Naive B cell (primary cell): Measurements from ENCODE around the gene DIP2C. TPM values are rescaled to one million over a fixed set of nuclear protein-coding genes. Genes with fewer than 3 reads are reported as not detected.

Experiments
- ATAC-seq, 2 donors: fragments of 150-1000 bp; cut with Tn5 transposase; 2 replicates each; pipeline ENCODE4 v1.10.0; 2021; ENCODE audit warnings: low read depth in 2 of 2, mild to moderate bottlenecking in 2 of 2, moderate library complexity in 2 of 2
- DNase-seq: peaks from one replicate; pipeline ENCODE4 v3.0.0; 2022
- H3K27ac Mint-ChIP-seq, 6 donors: one replicate each; pipeline ENCODE4 v1.8.0; 2020 to 2022; ENCODE audit warnings: mild to moderate bottlenecking in 6 of 6, mixed read lengths in 6 of 6, moderate library complexity in 5 of 6, inconsistent platforms in 2 of 6
- H3K27me3 Mint-ChIP-seq, 3 donors: one replicate each; pipeline ENCODE4 v1.8.0; 2021 to 2022; ENCODE audit warnings: mixed read lengths in 3 of 3, mild to moderate bottlenecking in 1 of 3
- H3K36me3 Mint-ChIP-seq, 2 donors: one replicate each; pipeline ENCODE4 v1.8.0; 2020 to 2022; ENCODE audit warnings: mixed read lengths in 2 of 2, inconsistent platforms in 1 of 2, mild to moderate bottlenecking in 1 of 2
- H3K4me1 Mint-ChIP-seq, 3 donors: one replicate each; pipeline ENCODE4 v1.8.0; 2020 to 2022; ENCODE audit warnings: mixed read lengths in 3 of 3, inconsistent platforms in 1 of 3, mild to moderate bottlenecking in 1 of 3, moderate library complexity in 1 of 3
- H3K4me3 Mint-ChIP-seq, 8 donors: one replicate each; pipeline ENCODE4 v1.8.0; 2020 to 2022; ENCODE audit warnings: mild to moderate bottlenecking in 8 of 8, mixed read lengths in 8 of 8, moderate library complexity in 8 of 8, inconsistent platforms in 2 of 8
- H3K9me3 Mint-ChIP-seq, 7 donors: one replicate each; pipeline ENCODE4 v1.8.0; 2020 to 2022; ENCODE audit warnings: mixed read lengths in 7 of 7, mild to moderate bottlenecking in 5 of 7, inconsistent platforms in 2 of 7, moderate library complexity in 1 of 7
- polyA plus RNA-seq, 6 donors: library from polyadenylated mRNA; unstranded; fragments of 300-500 nt; fragmentation: Illumina TruSeq; gene quantifications; one replicate each; pipeline ENCODE4 v1.2.3, GENCODE V29; 2021; ENCODE audit warnings: low read depth in 6 of 6

DIP2C gene
- polyA plus RNA-seq, 6 donors from 2014 or later: 0.36 to 1.7 (median 0.78) TPM; not detected in 1

DNA sequence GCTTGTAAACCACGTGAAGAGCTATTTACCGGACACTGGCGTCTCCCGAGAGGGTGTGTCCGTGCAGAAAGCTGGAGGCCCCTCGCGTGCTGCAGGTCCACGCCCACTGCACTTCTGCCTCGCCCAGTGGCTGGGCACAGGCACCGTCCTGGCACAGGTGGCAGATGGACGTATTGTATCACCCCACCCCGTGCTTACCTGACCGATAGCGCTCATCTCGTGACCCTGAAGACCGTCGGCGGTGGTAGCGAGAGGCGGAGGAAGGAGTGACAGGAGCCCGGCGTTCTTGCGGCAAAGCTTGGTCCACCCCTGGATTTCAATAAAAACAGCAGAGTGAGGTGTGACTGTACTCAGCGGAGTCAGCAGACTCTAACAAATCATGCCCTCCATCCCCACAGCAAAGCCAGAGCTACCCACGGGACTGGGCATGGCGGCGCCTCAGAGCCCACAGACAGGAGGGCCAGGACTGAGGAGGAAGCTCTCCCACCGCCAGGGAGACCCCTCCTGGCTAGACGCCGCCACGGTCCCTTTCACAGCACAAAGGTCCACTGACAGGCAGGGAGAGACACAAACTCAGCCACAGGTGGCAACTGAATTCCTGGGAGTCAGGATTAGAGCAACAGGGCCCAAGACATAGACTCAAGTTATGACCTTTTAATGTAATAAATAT lies 217.1 kb downstream of the DIP2C start:
- Mint-ChIP-seq H3K36me3 (peaks cover 6 to 8% of the 10 kb centered on the region in 2 donors), H3K4me1 (peaks cover 3 to 7% (median 5%) of the 10 kb centered on the region in 3 donors), H3K9me3 (peaks cover 0 to 6% (median 0%) of the 10 kb centered on the region in 7 donors), H3K4me3 (no peak overlapping the region), H3K27me3 (peaks cover 0 to 4% (median 0%) of the 10 kb centered on the region in 3 donors), H3K27ac (no peak overlapping the region)
- ATAC-seq (no peak), DNase-seq (no peak)

DNA sequence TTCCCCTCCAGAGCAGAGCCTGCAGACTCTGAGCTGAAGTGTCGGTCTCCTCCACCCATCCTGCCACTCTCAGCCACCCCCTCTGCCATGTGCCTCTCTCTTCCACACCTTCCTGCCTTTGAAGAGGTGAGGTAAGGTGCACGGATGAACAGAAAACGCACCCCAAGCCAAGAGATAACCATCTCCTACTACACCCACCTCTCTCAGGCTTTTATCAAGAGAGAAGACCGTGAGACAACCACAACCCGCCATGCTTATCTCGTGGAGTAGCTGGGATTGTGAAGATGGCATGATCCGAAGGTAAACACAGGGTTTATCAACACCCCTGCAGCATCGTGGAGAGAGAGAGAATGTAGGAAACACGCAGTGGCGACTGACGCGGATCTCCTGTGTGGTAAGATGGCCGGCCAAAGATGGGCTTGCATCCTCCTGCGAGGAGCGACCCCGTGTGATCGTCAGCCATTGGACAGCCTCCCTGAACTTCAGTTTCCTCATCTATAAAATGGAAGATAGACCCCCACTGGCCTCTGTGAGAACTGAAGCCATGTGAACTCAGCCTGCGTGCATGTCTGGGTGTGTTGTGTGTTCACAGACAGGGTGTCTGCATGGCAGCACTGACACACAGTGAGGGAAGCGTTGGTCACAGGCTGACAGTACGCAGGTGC lies 219.0 kb downstream of the DIP2C start:
- DNase-seq (no peak), ATAC-seq (no peak)
- H3K27ac Mint-ChIP-seq: no peak overlapping the region

DNA sequence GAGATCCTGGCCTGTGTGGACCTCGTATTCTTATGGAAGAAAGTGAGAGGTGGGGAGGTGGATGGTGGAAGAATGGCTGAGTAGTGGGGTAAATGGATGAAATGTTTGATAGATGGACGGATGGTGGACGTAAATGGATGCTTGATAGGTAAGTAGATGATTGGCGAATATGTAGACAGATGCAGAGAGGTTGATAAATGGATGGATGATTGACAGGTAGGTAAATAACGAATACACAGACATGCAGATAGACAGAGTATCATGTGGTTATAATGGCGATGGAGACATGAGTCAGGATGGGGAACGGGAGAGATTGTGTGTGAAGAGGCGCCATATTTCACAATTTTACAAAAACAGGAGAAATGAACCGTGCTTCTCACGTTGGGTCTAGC lies 219.5 kb downstream of the DIP2C start:
- H3K27ac Mint-ChIP-seq: no peak overlapping the region
- DNase-seq: no peak
- peaks cover 0 to 3% (median 0%) of the 10 kb centered on the region in 7 donors for H3K9me3 Mint-ChIP-seq

More for the DNA sequence above, 219.0 kb downstream of the DIP2C start:
- Mint-ChIP-seq H3K9me3 (peaks cover 0 to 3% (median 0%) of the 10 kb centered on the region in 7 donors), H3K27me3 (peaks cover 0 to 4% (median 0%) of the 10 kb centered on the region in 3 donors), H3K36me3 (peaks cover 0 to 6% of the 10 kb centered on the region in 2 donors), H3K4me3 (no peak overlapping the region), H3K4me1 (no peaks in the 10 kb centered on the region)

DNA sequence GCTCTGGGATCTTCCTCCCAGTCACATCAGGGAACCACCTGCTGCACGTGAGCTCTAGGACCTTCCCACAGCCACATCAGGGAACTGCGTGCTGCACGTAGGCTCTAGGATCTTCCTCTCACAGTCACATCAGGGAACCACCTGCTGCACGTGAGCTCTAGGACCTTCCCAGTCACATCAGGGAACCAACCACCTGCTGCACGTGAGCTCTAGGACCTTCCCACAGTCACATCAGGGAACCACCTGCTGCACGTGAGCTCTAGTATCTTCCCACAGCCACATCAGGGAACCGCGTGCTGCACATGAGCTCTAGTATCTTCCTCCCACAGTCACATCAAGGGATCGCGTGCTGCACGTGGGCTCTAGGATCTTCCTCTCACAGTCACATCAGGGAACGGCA lies 229.7 kb downstream of the DIP2C start:
- H3K27ac Mint-ChIP-seq: no peak overlapping the region
- peaks cover 21 to 24% (median 22%) of the 10 kb centered on the region in 3 donors for H3K27me3 Mint-ChIP-seq
- H3K4me1 Mint-ChIP-seq: no peaks in the 10 kb centered on the region
- H3K4me3 Mint-ChIP-seq: no peak overlapping the region
- DNase-seq (no peak), ATAC-seq (no peak)
- H3K9me3 Mint-ChIP-seq: peaks cover 0 to 7% (median 3%) of the 10 kb centered on the region in 7 donors
- peaks cover 15% of the 10 kb centered on the region in 2 donors for H3K36me3 Mint-ChIP-seq

More for the DNA sequence above, 219.5 kb downstream of the DIP2C start:
- H3K4me3 Mint-ChIP-seq: no peak overlapping the region
- no peaks in the 10 kb centered on the region for H3K4me1 Mint-ChIP-seq
- H3K36me3 Mint-ChIP-seq: peaks cover 0 to 6% of the 10 kb centered on the region in 2 donors
- peaks cover 0 to 4% (median 0%) of the 10 kb centered on the region in 3 donors for H3K27me3 Mint-ChIP-seq
- ATAC-seq: no peak

DNA sequence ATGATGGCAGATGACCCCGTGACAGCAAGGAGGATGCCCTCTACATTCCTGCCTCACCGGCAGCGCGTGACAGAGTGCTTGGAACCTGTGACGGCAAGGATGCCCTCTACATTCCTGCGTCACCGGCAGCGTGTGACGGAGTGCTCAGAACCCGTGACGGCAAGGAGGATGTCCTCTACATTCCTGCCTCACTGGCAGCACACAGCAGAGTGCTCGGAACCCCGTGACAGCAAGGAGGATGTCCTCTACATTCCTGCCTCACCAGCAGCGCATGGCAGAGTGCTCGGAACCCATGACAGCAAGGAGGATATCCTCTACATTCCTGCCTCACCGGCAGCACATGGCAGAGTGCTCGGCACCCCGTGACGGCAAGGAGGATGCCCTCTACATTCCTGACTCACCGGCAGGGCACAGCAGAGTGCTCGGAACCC lies 231.0 kb downstream of the DIP2C start:
- peak overlapping the region in 1 of 6 donors; percentile 49 for H3K27ac Mint-ChIP-seq
- ATAC-seq (no peak), DNase-seq (no peak)
- peaks cover 8 to 11% of the 10 kb centered on the region in 2 donors for H3K36me3 Mint-ChIP-seq
- H3K27me3 Mint-ChIP-seq: peaks cover 21 to 24% (median 22%) of the 10 kb centered on the region in 3 donors
- H3K4me1 Mint-ChIP-seq: no peaks in the 10 kb centered on the region
- H3K9me3 Mint-ChIP-seq: peaks cover 0 to 2% (median 0%) of the 10 kb centered on the region in 7 donors
- H3K4me3 Mint-ChIP-seq: peak overlapping the region in 1 of 8 donors; percentile 37

DNA sequence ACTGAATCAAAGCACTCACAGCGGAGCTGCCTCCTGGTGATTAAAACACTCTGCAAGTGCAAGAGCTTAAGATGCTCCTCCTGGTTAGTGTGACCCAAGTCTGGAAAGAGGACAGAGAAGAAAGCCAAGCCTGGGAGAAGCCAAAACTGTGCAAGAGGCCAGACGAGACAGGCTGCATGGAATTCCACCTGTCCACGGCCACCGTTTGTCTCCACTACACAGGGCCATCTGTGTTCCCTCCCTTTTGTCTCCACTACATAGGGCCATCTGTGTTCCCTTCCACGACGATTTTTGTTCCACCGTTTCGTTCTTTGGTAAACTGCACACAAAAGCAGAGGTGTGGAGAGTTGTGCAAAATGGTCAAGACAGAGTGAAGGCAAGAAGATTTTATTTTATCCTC lies 233.0 kb downstream of the DIP2C start:
- ATAC-seq: no peak
- no peak overlapping the region for H3K27ac Mint-ChIP-seq
- no peak for DNase-seq
- peaks cover 0 to 5% (median 0%) of the 10 kb centered on the region in 7 donors for H3K9me3 Mint-ChIP-seq
- peaks cover under 1 to 9% of the 10 kb centered on the region in 2 donors for H3K36me3 Mint-ChIP-seq
- H3K4me3 Mint-ChIP-seq: no peak overlapping the region
- peaks cover 0 to 5% (median 5%) of the 10 kb centered on the region in 3 donors for H3K4me1 Mint-ChIP-seq
- H3K27me3 Mint-ChIP-seq: peaks cover 13 to 20% (median 15%) of the 10 kb centered on the region in 3 donors

DNA sequence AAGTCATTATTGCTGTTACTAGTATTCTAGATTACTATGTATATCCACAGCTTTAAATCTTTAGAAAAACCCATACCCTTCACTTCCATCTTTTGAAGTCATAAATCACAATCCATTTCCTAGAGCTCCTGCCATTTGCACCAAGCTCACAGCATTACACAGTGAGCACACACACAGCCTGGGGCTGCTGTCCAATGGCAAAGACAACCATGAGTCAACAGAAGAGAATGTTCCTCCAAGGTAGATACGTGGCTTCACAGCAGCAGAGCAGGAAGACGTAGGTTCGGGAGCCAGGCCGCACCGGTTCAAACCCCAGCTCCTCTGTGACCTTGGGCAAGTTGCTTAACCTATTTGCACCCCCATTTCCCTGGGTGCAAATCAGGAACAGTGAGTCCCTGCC lies 234.6 kb downstream of the DIP2C start:
- H3K36me3 Mint-ChIP-seq: peaks cover 0 to under 1% of the 10 kb centered on the region in 2 donors
- H3K4me3 Mint-ChIP-seq: no peak overlapping the region
- H3K27me3 Mint-ChIP-seq: peaks cover 0 to 7% (median 7%) of the 10 kb centered on the region in 3 donors
- peaks cover 14 to 19% (median 19%) of the 10 kb centered on the region in 3 donors for H3K4me1 Mint-ChIP-seq
- no peak overlapping the region for H3K27ac Mint-ChIP-seq
- ATAC-seq: no peak
- peaks cover 0 to 5% (median 0%) of the 10 kb centered on the region in 7 donors for H3K9me3 Mint-ChIP-seq
- DNase-seq: no peak

DNA sequence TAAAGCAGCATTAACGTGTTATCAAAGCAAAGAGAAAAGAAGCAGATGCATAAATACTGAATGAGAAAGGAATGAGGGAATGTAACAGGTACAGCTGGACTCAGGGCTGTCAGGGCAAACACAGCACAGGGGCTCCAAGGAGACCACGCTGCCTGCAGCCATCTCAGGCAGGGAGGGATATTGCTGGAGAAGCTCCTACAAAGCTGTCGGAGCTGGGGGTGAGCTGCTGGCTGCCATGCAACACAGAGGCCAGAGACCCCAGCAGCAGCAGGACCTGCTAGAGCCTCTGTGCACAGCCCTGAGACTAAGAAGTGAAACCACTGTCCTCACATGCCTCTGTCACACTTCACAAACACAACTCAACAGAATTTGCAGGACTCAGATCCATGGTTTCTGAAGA lies 235.8 kb downstream of the DIP2C start:
- no peak for DNase-seq
- ATAC-seq: no peak
- peaks cover 14 to 19% (median 19%) of the 10 kb centered on the region in 3 donors for H3K4me1 Mint-ChIP-seq
- no peak overlapping the region for H3K4me3 Mint-ChIP-seq
- H3K36me3 Mint-ChIP-seq: no peaks in the 10 kb centered on the region
- peaks cover 0 to 6% (median 0%) of the 10 kb centered on the region in 3 donors for H3K27me3 Mint-ChIP-seq
- H3K9me3 Mint-ChIP-seq: peaks cover 0 to 5% (median 0%) of the 10 kb centered on the region in 7 donors
- peak overlapping the region in 1 of 6 donors; percentile 33 for H3K27ac Mint-ChIP-seq

DNA sequence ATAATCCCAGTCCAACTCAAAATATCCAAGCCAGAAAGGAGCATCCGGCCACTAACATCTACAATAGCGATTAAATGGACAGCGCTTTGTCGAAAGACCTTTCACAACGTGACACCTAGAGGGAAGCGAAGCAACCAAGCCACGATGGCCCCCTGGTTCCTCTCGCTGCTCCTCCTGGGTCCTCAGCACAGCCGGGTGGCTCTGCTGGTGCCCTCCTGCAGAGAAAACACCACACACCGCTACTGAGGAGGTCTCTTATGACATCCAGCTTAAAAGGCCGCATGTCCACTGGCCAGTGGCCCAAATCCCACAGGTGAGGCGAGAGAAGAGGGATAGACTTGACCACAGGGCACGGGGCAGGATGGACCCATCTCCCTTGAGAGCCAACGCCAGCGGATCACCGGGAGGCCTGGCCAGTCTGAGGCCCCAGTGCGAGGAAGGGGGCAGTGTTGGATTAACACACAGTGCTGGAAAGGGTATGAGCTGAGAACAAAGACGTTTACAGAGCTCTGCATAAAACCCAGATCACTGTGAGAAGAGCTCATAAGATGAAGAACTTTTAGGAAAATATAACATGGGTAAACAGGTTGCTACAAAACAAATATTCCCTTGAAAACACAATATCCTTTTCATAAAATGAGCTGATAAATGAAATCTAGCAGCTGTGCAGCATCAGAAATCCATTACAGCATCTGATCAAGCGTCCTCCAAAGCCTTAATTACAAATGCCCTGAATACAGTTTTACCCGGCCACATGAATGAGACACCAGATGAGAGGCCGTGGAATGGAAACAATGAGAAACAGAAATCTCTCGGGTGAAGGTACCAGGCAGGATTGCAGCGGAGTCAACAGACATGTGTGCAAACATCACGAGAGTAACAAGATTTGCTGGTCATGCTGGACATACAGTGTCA lies 236.7 kb downstream of the DIP2C start:
- H3K4me3 Mint-ChIP-seq: no peak overlapping the region
- H3K9me3 Mint-ChIP-seq: peaks cover 0 to 5% (median 0%) of the 10 kb centered on the region in 7 donors
- no peaks in the 10 kb centered on the region for H3K36me3 Mint-ChIP-seq
- peaks cover 0 to 6% (median 0%) of the 10 kb centered on the region in 3 donors for H3K27me3 Mint-ChIP-seq
- ATAC-seq: no peak
- peaks cover 14 to 19% (median 19%) of the 10 kb centered on the region in 3 donors for H3K4me1 Mint-ChIP-seq
- H3K27ac Mint-ChIP-seq: peak overlapping the region in 1 of 6 donors; percentile 6
- no peak for DNase-seq

DNA sequence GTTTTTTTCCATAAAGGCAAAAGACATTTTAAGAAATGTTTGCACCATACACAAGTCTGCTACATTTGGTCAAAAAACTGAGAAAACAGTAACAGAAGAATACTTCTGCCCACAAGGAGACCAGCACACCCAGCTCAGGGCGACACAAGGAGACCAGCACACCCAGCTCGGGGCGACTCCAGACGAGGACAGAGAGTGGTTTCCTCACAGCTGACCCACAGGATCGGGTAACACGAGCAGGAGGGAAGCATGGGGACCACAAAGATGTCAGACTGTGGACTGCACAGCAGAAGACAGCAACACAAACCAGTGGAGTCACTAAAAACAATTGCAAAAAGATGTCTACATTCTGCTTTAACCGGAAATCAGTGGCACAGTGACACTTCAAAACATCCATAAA lies 237.6 kb downstream of the DIP2C start:
- Mint-ChIP-seq H3K9me3 (peaks cover 0 to 5% (median 0%) of the 10 kb centered on the region in 7 donors), H3K4me3 (no peak overlapping the region)

DNA sequence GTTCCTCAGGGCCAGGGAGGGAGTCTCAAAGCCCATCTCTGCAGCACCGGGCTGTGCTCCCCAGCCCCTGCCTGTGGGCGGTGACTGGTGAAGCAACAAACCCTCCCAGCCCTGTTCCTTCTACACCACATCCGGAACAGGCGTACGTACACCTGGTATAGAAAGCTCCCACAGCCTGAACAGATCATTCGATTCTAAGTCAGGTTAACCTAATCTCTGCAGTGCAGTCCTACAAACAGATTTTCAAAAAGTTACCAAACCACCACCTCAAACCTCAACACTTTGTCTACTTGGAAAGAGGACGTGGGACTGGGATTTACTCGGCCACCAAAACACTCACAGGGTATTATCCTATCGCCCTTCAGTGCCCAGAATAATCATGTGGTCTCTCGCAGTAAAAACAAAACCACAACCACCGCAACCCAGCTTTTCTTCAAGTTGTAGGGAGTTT lies 238.4 kb downstream of the DIP2C start:
- Mint-ChIP-seq H3K4me1 (peaks cover 14 to 19% (median 19%) of the 10 kb centered on the region in 3 donors), H3K36me3 (no peaks in the 10 kb centered on the region), H3K27me3 (no peaks in the 10 kb centered on the region), H3K9me3 (peaks cover 0 to 5% (median 0%) of the 10 kb centered on the region in 7 donors), H3K27ac (peak overlapping the region in 5 of 6 donors; percentile 26 to 91 (median 78)), H3K4me3 (peak overlapping the region; percentile 58 to 80 (median 69))
- peak; percentile 61 for DNase-seq
- ATAC-seq: peak; percentile 97 to 98

More for the DNA sequence above, 237.6 kb downstream of the DIP2C start:
- Mint-ChIP-seq H3K4me1 (peaks cover 14 to 19% (median 19%) of the 10 kb centered on the region in 3 donors), H3K27ac (peak overlapping the region in 2 of 6 donors; percentile 5 to 26), H3K36me3 (no peaks in the 10 kb centered on the region), H3K27me3 (peaks cover 0 to 5% (median 0%) of the 10 kb centered on the region in 3 donors)
- DNase-seq (no peak), ATAC-seq (no peak)

DNA sequence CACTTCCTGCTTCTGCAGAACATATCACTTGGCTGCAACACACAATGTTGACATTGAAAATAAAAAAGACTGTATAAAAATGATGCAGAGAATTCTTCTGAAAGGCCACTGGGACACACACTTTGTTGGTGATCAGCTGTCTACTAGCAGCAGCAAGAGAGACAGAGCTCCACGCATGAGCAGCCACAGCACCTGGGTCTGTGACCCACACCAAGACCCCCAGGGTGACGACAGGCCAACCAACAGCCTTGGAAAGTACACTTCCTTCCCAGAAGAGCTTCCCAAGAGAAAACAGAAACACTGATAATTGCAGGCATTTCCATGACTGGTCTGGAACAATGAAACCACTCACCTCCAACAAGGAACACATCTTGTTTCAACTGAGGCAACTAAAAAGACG lies 239.0 kb downstream of the DIP2C start:
- DNase-seq (no peak), ATAC-seq (peak; percentile 17 to 18)
- Mint-ChIP-seq H3K4me1 (peaks cover 14 to 19% (median 19%) of the 10 kb centered on the region in 3 donors), H3K4me3 (peak overlapping the region in 7 of 8 donors; percentile 64 to 76 (median 66)), H3K9me3 (peaks cover 0 to 5% (median 0%) of the 10 kb centered on the region in 7 donors), H3K27ac (peak overlapping the region in 5 of 6 donors; percentile 35 to 91 (median 78)), H3K27me3 (no peaks in the 10 kb centered on the region), H3K36me3 (no peaks in the 10 kb centered on the region)
